Caco-2 (cell line): ENCODE data around the gene DGKB. TPM values are rescaled to one million over a fixed set of nuclear protein-coding genes. Genes with fewer than 3 reads are reported as not detected.

Experiments used
- BruUV-seq: library from RNA; stranded (reverse); fragments of 400-500 nt; replicated peaks from 2 replicates; lab custom pipeline; 2021; lab: Mats Ljungman, UMichigan
- CTCF ChIA-PET: fragments of 300-600 bp; sonication (Branson Sonifier 250); formaldehyde crosslinking; loops from one replicate; lab custom pipeline; 2022; ENCODE audit warnings: antibody characterized with exemption; lab: Charles Lee
- POLR2A ChIA-PET: fragments of 300-600 bp; sonication (Branson Sonifier 250); formaldehyde crosslinking; loops from one replicate; lab custom pipeline; 2022; ENCODE audit warnings: antibody characterized with exemption; lab: Charles Lee
- DNase-seq, 2 experiments: peaks; one replicate each; pipeline versions ENCODE4 v3.0.0 to v3.0.0-alpha.2; 2020 to 2022
- H3K27me3 ChIP-seq: replicated peaks from 2 replicates; pipeline ENCODE4 v1.6.0; 2011; ENCODE audit warnings: low read length; ENCODE audit not compliant: control insufficient read depth, insufficient read depth
- H3K36me3 ChIP-seq: 2 replicates; pipeline ENCODE4 v1.5.1; 2011; ENCODE audit warnings: low read length; ENCODE audit not compliant: control insufficient read depth, insufficient read depth
- H3K4me1 ChIP-seq: fragments of 250-450 bp; sonication (Bioruptor Pico); 2 replicates; pipeline ENCODE4 v1.5.1; 2020; ENCODE audit warnings: mild to moderate bottlenecking
- H3K4me3 ChIP-seq: 2 replicates; pipeline ENCODE4 v1.5.1; 2011; ENCODE audit warnings: low read depth, mild to moderate bottlenecking, control low read depth, low read length
- H3K9me3 ChIP-seq: fragments of 250-450 bp; sonication (Bioruptor Pico); 2 replicates; pipeline ENCODE4 v1.5.1; 2020; ENCODE audit warnings: mild to moderate bottlenecking, moderate library complexity
- H3K27ac Mint-ChIP-seq: one replicate; pipeline ENCODE4 v1.8.0; 2022; ENCODE audit warnings: mixed read lengths; ENCODE audit not compliant: unreplicated experiment
- H3K27me3 Mint-ChIP-seq: one replicate; pipeline ENCODE4 v1.8.0; 2022; ENCODE audit warnings: mixed read lengths; ENCODE audit not compliant: insufficient read depth, unreplicated experiment
- H3K36me3 Mint-ChIP-seq: one replicate; pipeline ENCODE4 v1.8.0; 2022; ENCODE audit warnings: mild to moderate bottlenecking, mixed read lengths; ENCODE audit not compliant: insufficient read depth, unreplicated experiment
- H3K4me1 Mint-ChIP-seq: one replicate; pipeline ENCODE4 v1.8.0; 2022; ENCODE audit warnings: low read depth, mixed read lengths; ENCODE audit not compliant: unreplicated experiment
- H3K4me3 Mint-ChIP-seq: one replicate; pipeline ENCODE4 v1.8.0; 2022; ENCODE audit warnings: mild to moderate bottlenecking, moderate library complexity, mixed read lengths; ENCODE audit not compliant: unreplicated experiment
- H3K9me3 Mint-ChIP-seq: one replicate; pipeline ENCODE4 v1.8.0; 2022; ENCODE audit warnings: mixed read lengths; ENCODE audit not compliant: unreplicated experiment
- intact Hi-C: fragments of 100-400 bp; cut with micrococcal nuclease; formaldehyde crosslinking; loops from one replicate; pipeline ENCODE4 v1.10.0; 2022; ENCODE audit not compliant: unreplicated experiment
- total RNA-seq: library from RNA; stranded (reverse); gene quantifications from 2 replicates; pipeline ENCODE4 v1.2.3, GENCODE V29; 2022
- TF ChIP-seq, protein P1 (sequence below), 2 experiments: fragments of 200-600 bp in 1 of 2; IDR thresholded peaks; 1 replicate in 1 of 2; 2 replicates in 1 of 2; pipeline versions ENCODE4 v1.5.1 to v1.8.0; 2011 to 2022; ENCODE audit warnings: antibody characterized with exemption in 1 of 2, control low read depth in 1 of 2, inconsistent platforms in 1 of 2, low read depth in 1 of 2, low read length in 1 of 2, mild to moderate bottlenecking in 1 of 2, moderate library complexity in 1 of 2; ENCODE audit not compliant: insufficient read depth in 1 of 2, severe bottlenecking in 1 of 2, unreplicated experiment in 1 of 2

The DGKB gene
- total RNA-seq, 1 experiment from 2014 or later, result 0.39 TPM

DNA sequence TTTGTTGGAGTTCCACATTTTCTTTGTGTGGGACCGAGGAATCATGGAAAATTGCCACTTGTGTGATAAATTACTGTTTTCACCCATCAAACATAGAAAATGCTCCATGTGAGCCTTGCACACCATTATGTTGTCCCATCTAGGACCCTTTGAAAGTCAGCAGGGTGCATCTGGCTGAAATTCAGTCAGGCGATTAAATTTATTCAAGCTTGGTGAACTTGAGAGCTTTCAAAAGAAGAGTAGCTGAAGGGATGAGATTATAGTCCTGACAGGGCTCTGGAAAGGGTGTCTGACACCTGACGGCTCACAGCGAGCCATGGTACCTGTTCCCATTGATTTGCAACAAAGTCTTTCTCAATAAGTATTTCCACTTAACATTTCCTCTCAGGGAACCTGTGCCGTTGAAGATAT, 513.4 kb downstream of the DGKB start:
- no peak for DNase-seq
- Histone ChIP-seq H3K4me3 (no peak overlapping the region), H3K27me3 (no peaks in the 10 kb centered on the region), H3K36me3 (no peaks in the 10 kb centered on the region), H3K4me1 (no peaks in the 10 kb centered on the region), H3K9me3 (no peaks in the 10 kb centered on the region)
- no peaks in the 10 kb centered on the region for H3K27me3 Mint-ChIP-seq
- no peak overlapping the region for H3K4me3 Mint-ChIP-seq
- intact Hi-C loops, result no loop called here
- CTCF ChIA-PET, result interaction anchor here (0.6 kb wide), 1 partner anchor 628 kb away, joined by 6 read pairs; no protein-coding TSS in a partner anchor
- POLR2A ChIA-PET, result no interaction called here
- no peak overlapping the region for H3K27ac Mint-ChIP-seq
- TF ChIP-seq, protein P1, sequence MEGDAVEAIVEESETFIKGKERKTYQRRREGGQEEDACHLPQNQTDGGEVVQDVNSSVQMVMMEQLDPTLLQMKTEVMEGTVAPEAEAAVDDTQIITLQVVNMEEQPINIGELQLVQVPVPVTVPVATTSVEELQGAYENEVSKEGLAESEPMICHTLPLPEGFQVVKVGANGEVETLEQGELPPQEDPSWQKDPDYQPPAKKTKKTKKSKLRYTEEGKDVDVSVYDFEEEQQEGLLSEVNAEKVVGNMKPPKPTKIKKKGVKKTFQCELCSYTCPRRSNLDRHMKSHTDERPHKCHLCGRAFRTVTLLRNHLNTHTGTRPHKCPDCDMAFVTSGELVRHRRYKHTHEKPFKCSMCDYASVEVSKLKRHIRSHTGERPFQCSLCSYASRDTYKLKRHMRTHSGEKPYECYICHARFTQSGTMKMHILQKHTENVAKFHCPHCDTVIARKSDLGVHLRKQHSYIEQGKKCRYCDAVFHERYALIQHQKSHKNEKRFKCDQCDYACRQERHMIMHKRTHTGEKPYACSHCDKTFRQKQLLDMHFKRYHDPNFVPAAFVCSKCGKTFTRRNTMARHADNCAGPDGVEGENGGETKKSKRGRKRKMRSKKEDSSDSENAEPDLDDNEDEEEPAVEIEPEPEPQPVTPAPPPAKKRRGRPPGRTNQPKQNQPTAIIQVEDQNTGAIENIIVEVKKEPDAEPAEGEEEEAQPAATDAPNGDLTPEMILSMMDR (IDR thresholded peaks at IDR 0.05; ENCODE audit: insufficient read depth in 1 of 2, low read depth in 1 of 2, low read length in 1 of 2, severe bottlenecking in 1 of 2, unreplicated experiment in 1 of 2), result no peak
- H3K36me3 Mint-ChIP-seq, result no peaks in the 10 kb centered on the region
- BruUV-seq, result no TSS peak
- H3K4me1 Mint-ChIP-seq, result no peaks in the 10 kb centered on the region
- no peaks in the 10 kb centered on the region for H3K9me3 Mint-ChIP-seq

DNA sequence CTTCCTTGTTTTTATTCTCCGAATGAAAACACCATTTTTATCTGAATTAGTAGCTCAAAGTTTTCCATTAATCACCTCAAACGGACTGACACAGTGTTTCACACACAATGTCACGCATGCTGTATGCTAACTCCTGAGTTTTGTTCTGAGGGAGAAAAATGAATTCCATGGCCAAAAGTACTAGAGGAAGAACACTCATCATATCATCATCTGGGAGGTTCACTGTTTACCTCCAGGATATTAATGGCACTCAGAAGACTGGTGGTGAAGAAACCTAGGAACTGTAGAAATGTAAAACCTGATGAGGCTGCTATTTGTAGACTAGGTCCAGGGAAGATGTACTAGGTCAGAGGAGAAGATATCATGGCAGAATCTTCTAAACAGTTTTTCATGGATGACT, 517.5 kb downstream of the DGKB start:
- TF ChIP-seq, protein P1 (IDR thresholded peaks at IDR 0.05; ENCODE audit: insufficient read depth in 1 of 2, low read depth in 1 of 2, low read length in 1 of 2, severe bottlenecking in 1 of 2, unreplicated experiment in 1 of 2), result no peak
- ChIA-PET CTCF (no interaction called here), POLR2A (no interaction called here)
- Histone ChIP-seq H3K4me1 (no peaks in the 10 kb centered on the region; the same call in 1 of the 2 replicates), H3K9me3 (no peaks in the 10 kb centered on the region), H3K36me3 (no peaks in the 10 kb centered on the region), H3K4me3 (no peak overlapping the region), H3K27me3 (no peaks in the 10 kb centered on the region)
- DNase-seq, result no peak
- H3K27me3 Mint-ChIP-seq, result no peaks in the 10 kb centered on the region
- H3K9me3 Mint-ChIP-seq, result no peaks in the 10 kb centered on the region
- BruUV-seq, result no TSS peak
- H3K27ac Mint-ChIP-seq, result no peak overlapping the region
- no peak overlapping the region for H3K4me3 Mint-ChIP-seq
- no peaks in the 10 kb centered on the region for H3K36me3 Mint-ChIP-seq
- no peaks in the 10 kb centered on the region for H3K4me1 Mint-ChIP-seq
- intact Hi-C loops, result no loop called here

DNA sequence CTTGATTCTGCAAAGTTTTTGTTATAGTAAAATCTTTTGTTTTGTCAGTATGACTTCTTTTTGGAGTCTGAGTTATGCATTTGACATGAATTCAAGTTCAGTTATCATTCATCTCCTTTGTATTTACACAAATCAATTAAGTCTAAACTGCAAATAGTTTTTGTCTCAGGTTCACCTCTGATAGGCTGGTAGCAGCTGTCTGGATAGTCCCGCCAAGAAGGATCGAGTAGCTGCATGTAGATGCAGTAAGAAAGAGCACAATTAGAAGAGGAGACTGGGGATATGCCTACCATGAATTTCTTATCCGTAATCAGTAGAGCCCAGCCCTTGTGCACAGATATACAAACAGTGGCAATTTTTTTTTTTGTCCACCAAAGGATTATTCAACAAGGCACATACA, 520.6 kb downstream of the DGKB start:
- Mint-ChIP-seq H3K36me3 (no peaks in the 10 kb centered on the region), H3K4me1 (no peaks in the 10 kb centered on the region), H3K4me3 (no peak overlapping the region), H3K27me3 (no peaks in the 10 kb centered on the region), H3K27ac (no peak overlapping the region), H3K9me3 (no peaks in the 10 kb centered on the region)
- H3K27me3 ChIP-seq, result no peaks in the 10 kb centered on the region
- no peaks in the 10 kb centered on the region; the same call in 1 of the 2 replicates for H3K4me1 ChIP-seq
- TF ChIP-seq, protein P1 (IDR thresholded peaks at IDR 0.05; ENCODE audit: insufficient read depth in 1 of 2, low read depth in 1 of 2, low read length in 1 of 2, severe bottlenecking in 1 of 2, unreplicated experiment in 1 of 2), result no peak
- H3K4me3 ChIP-seq, result no peak overlapping the region
- H3K36me3 ChIP-seq, result no peaks in the 10 kb centered on the region
- DNase-seq, result no peak
- intact Hi-C loops, result no loop called here
- CTCF ChIA-PET, result no interaction called here
- POLR2A ChIA-PET, result no interaction called here
- no peaks in the 10 kb centered on the region for H3K9me3 ChIP-seq
- no TSS peak for BruUV-seq
